ENCODE data around the gene TNIP2. TPM values are rescaled to one million over a fixed set of nuclear protein-coding genes. Genes with fewer than 3 reads are reported as not detected.

TNIP2 gene
- total RNA-seq, 1 experiment from 2014 or later = 31.9 TPM

DNA sequence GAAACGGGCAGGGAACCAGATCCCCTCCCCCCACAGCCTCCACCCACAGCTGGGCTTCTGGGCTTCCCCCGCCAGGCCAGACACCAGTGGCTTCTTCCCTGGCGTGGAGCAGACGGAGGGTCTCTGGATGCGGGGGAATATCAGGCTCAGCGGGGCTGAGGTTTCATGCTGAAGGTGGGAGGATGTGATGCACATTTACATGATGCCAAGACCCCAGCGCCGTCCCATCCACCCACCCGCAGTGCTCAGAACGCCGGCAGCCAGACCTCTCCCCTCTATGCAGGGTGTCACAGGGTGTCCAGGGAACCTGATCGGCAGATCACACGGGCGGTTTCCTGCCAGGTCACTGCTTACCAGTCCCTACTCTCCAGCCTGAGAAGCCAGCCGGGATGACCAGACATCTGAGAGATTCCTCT lies 12.8 kb upstream of the TNIP2 start:
- Histone ChIP-seq H3K27me3 (replicated peaks; ENCODE audit: insufficient read depth, low read depth, low read length, poor library complexity) (no peaks in the 10 kb centered on the region), H3K36me3 (ENCODE audit: insufficient read depth, low read length, poor library complexity, severe bottlenecking) (no peaks in the 10 kb centered on the region), H3K9me3 (ENCODE audit: low read depth, low read length, poor library complexity, severe bottlenecking) (no peaks in the 10 kb centered on the region), H3K27ac (ENCODE audit: low read depth, low read length, poor library complexity, severe bottlenecking) (no peak overlapping the region), H3K4me3 (ENCODE audit: low read depth, low read length, poor library complexity, severe bottlenecking) (no peak overlapping the region), H3K4me1 (ENCODE audit: insufficient read depth, low read length, poor library complexity, severe bottlenecking) (no peaks in the 10 kb centered on the region)
- no peak for DNase-seq (ENCODE audit: low spot score)
- ChIA-PET POLR2A (ENCODE audit: low non-redundant PET) (no interaction called here), CTCF (no interaction called here)
- no peak for TF ChIP-seq EZH2 (IDR thresholded peaks at IDR 0.05; ENCODE audit: borderline replicate concordance, low read depth, low read length, poor library complexity, severe bottlenecking)
- TF ChIP-seq, protein P1, sequence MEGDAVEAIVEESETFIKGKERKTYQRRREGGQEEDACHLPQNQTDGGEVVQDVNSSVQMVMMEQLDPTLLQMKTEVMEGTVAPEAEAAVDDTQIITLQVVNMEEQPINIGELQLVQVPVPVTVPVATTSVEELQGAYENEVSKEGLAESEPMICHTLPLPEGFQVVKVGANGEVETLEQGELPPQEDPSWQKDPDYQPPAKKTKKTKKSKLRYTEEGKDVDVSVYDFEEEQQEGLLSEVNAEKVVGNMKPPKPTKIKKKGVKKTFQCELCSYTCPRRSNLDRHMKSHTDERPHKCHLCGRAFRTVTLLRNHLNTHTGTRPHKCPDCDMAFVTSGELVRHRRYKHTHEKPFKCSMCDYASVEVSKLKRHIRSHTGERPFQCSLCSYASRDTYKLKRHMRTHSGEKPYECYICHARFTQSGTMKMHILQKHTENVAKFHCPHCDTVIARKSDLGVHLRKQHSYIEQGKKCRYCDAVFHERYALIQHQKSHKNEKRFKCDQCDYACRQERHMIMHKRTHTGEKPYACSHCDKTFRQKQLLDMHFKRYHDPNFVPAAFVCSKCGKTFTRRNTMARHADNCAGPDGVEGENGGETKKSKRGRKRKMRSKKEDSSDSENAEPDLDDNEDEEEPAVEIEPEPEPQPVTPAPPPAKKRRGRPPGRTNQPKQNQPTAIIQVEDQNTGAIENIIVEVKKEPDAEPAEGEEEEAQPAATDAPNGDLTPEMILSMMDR (conservative IDR thresholded peaks at IDR 0.05; ENCODE audit: low read depth, low read length) = no peak
- BruUV-seq (replicated peaks) = no TSS peak
- intact Hi-C loops (cut with micrococcal nuclease; ENCODE audit: unreplicated experiment) = loop anchor here (10.0 kb wide), 1 partner anchor 266 kb away; no protein-coding TSS in a partner anchor

DNA sequence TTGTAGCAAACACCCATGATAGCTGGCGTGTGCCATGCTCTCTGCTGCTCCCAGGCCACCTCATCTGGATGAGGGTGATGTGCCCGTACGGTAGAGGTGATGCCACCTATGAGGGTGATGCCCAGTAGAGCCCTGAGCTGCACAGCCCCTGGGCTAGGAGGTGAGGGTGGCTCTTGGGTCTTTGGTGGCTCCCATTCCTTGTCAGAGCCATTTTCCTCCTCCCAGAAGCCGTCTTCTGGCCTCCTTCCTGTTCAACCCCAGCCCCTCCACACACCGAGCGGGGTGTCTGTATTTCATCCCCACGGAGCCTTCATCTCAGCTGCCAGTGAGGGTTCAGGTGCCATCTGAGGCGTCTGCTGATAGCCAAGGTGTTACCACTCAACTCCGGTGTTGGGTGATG lies 12.0 kb upstream of the TNIP2 start:
- BruUV-seq (replicated peaks) = no TSS peak
- no peak overlapping the region for H3K4me3 ChIP-seq (ENCODE audit: low read depth, low read length, poor library complexity, severe bottlenecking)
- CTCF ChIA-PET = no interaction called here
- POLR2A ChIA-PET (ENCODE audit: low non-redundant PET) = no interaction called here
- H3K4me1 ChIP-seq (ENCODE audit: insufficient read depth, low read length, poor library complexity, severe bottlenecking) = no peaks in the 10 kb centered on the region
- no peak overlapping the region for H3K27ac ChIP-seq (ENCODE audit: low read depth, low read length, poor library complexity, severe bottlenecking)
- no peak for DNase-seq (ENCODE audit: low spot score)
- TF ChIP-seq, protein P1 (conservative IDR thresholded peaks at IDR 0.05; ENCODE audit: low read depth, low read length) = no peak
- no peak for TF ChIP-seq EZH2 (IDR thresholded peaks at IDR 0.05; ENCODE audit: borderline replicate concordance, low read depth, low read length, poor library complexity, severe bottlenecking)
- H3K9me3 ChIP-seq (ENCODE audit: low read depth, low read length, poor library complexity, severe bottlenecking) = no peaks in the 10 kb centered on the region
- no peaks in the 10 kb centered on the region for H3K27me3 ChIP-seq (replicated peaks; ENCODE audit: insufficient read depth, low read depth, low read length, poor library complexity)
- no peaks in the 10 kb centered on the region for H3K36me3 ChIP-seq (ENCODE audit: insufficient read depth, low read length, poor library complexity, severe bottlenecking)
- intact Hi-C loops (cut with micrococcal nuclease; ENCODE audit: unreplicated experiment) = loop anchor here (10.0 kb wide), 1 partner anchor 267 kb away; no protein-coding TSS in a partner anchor

DNA sequence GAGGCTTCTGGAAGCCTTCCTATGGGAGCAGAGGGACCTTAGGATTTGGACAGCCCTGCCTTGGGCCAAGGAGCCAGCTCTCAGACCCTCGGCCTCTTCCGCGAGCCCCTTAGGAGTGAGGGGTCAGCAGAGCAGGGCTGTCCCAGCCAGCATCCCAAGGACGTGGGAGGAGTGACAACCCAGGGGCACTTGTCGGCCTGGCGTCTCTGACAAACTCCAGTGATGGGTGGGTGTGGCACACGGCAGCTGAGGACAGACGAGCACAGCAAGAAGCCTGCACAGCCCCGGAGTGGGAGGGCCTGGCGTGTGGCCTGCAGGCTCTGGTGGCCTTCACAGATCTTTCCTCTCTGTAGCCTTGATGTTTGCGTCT lies 11.6 kb upstream of the TNIP2 start:
- TF ChIP-seq, protein P1 (conservative IDR thresholded peaks at IDR 0.05; ENCODE audit: low read depth, low read length) = no peak
- no peak for TF ChIP-seq EZH2 (IDR thresholded peaks at IDR 0.05; ENCODE audit: borderline replicate concordance, low read depth, low read length, poor library complexity, severe bottlenecking)
- Histone ChIP-seq H3K27ac (ENCODE audit: low read depth, low read length, poor library complexity, severe bottlenecking) (no peak overlapping the region), H3K9me3 (ENCODE audit: low read depth, low read length, poor library complexity, severe bottlenecking) (no peaks in the 10 kb centered on the region), H3K27me3 (replicated peaks; ENCODE audit: insufficient read depth, low read depth, low read length, poor library complexity) (no peaks in the 10 kb centered on the region), H3K4me1 (ENCODE audit: insufficient read depth, low read length, poor library complexity, severe bottlenecking) (no peaks in the 10 kb centered on the region), H3K4me3 (ENCODE audit: low read depth, low read length, poor library complexity, severe bottlenecking) (no peak overlapping the region), H3K36me3 (ENCODE audit: insufficient read depth, low read length, poor library complexity, severe bottlenecking) (no peaks in the 10 kb centered on the region)
- ChIA-PET POLR2A (ENCODE audit: low non-redundant PET) (no interaction called here), CTCF (no interaction called here)
- BruUV-seq (replicated peaks) = no TSS peak
- no peak for DNase-seq (ENCODE audit: low spot score)
- intact Hi-C loops (cut with micrococcal nuclease; ENCODE audit: unreplicated experiment) = loop anchor here (10.0 kb wide), 1 partner anchor 267 kb away; no protein-coding TSS in a partner anchor

Measured in A673 (cell line).